Thymus (tissue), 11 donors: ENCODE results near the gene BRD3OS. TPM values are rescaled to one million over a fixed set of nuclear protein-coding genes. Genes with fewer than 3 reads are reported as not detected.
A peak's percentile ranks its signal among the peaks of the same experiment; 100 is the strongest.
"Not testable (repeated sequence)": the region's sequence is repeated elsewhere in the genome, so short reads cannot be mapped to it uniquely, and the experiment has no call there.

Source experiments
- DNase-seq, 9 donors: peaks; one replicate each; pipeline ENCODE4 v3.0.0-alpha.2; 2013; ENCODE audit warnings: low spot score in 9 of 9, low read depth in 6 of 9, missing footprints in 1 of 9
- H3K27ac ChIP-seq, 2 donors: one replicate each; pipeline ENCODE4 v1.5.1; 2013; ENCODE audit warnings: control low read depth in 1 of 2, low read depth in 1 of 2, low read length in 1 of 2, mild to moderate bottlenecking in 1 of 2, moderate library complexity in 1 of 2
- H3K27me3 ChIP-seq, 2 donors: one replicate each; pipeline ENCODE4 v1.5.1; 2013; ENCODE audit warnings: low read length in 1 of 2; ENCODE audit not compliant: control insufficient read depth in 2 of 2, insufficient read depth in 1 of 2
- H3K36me3 ChIP-seq, 2 donors: one replicate each; pipeline ENCODE4 v1.5.1; 2013; ENCODE audit warnings: low read length in 1 of 2, mild to moderate bottlenecking in 1 of 2, moderate library complexity in 1 of 2; ENCODE audit not compliant: control insufficient read depth in 2 of 2, insufficient read depth in 2 of 2
- H3K4me1 ChIP-seq, 2 donors: one replicate each; pipeline ENCODE4 v1.5.1; 2013; ENCODE audit warnings: low read length in 2 of 2; ENCODE audit not compliant: control insufficient read depth in 2 of 2, insufficient read depth in 2 of 2
- H3K4me3 ChIP-seq, 2 donors: one replicate each; pipeline ENCODE4 v1.5.1; 2013; ENCODE audit warnings: low read length in 2 of 2, control low read depth in 1 of 2, mild to moderate bottlenecking in 1 of 2
- H3K9me3 ChIP-seq, 2 donors: one replicate each; pipeline ENCODE4 v1.5.1; 2013; ENCODE audit warnings: low read length in 1 of 2, mild to moderate bottlenecking in 1 of 2; ENCODE audit not compliant: control insufficient read depth in 2 of 2, insufficient read depth in 1 of 2
- WGBS: extraction: QIAGEN DNeasy Blood & Tissue Kit; methylation state at CpG from one replicate; pipeline ENCODE4 v1.1.7; 2013; 5-methylcytosine and 5-hydroxymethylcytosine counted together
- polyA plus RNA-seq: library from polyadenylated mRNA; stranded (reverse); fragments of 200-250 nt; gene quantifications from one replicate; pipeline ENCODE4 v1.2.3, GENCODE V29; 2013
- total RNA-seq: library from RNA; stranded (reverse); fragments of 120-200 nt; gene quantifications from one replicate; pipeline ENCODE4 v1.2.4, GENCODE V29; 2013
- donor health status: healthy.

Gene BRD3OS
- total and polyA plus RNA-seq, 2 donors: 9.9 to 12.4 TPM

DNA sequence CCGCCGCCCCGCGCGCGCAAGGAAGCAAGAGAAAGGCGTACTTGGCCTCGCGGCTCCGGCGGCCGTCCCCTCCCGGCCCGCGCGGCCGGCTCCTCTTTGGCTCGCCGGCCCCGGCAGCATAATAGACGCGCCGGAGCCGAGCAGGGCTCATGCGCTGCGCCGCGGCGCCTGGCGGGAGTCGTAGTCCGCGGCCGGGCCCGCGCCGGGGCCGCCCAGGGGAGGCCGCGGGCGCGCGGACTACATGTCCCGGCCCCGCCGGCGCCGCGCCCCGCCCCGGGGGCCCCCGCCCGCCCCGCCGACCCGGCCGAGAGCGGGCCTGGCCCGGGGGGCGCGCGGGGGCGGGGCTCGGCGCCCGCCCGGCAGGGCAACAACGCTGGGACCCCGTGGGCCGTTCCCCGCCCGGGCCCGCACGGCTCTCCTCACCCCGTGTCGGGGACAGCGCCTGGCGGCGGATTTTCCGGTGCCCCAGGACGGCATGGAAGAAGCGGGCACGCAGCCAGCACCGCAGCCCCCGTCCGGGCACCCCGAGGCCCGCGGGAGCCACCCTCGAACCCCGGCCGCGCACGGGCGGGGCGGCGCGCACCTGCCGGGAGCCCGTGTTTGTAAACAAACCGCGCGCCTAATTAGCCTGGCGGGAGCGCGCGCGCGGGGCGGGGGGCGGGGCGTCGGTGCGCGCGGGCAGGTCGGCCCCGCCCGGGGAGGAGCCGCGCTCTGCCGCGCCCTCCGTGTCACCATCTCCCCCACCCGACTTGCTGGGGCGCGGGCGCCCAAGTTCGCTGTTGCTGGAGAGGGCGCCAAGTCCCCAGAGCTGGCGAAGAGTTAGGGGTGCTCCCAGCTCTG, 42.8 kb downstream of the BRD3OS start, which contains the start of gene BRD3:
TSS of gene BRD3 (minus strand) at position 123 of the 840 bp plus-strand sequence. CDS start 14,549 bp downstream, outside the sequence.
- WGBS: under 1% methylated on average over 125 of the region's 131 CpGs
- peaks cover 0 to 27% of the 10 kb centered on the region in 2 donors for H3K27me3 ChIP-seq
- peaks cover 0 to 4% of the 10 kb centered on the region in 2 donors for H3K9me3 ChIP-seq
- DNase-seq: peak; percentile 58 to 93 (median 82)
- no peaks in the 10 kb centered on the region for H3K36me3 ChIP-seq
- peak within 1 kb of the TSS; percentile 77 to 92 for H3K4me3 ChIP-seq
- H3K4me1 ChIP-seq: peaks cover 7 to 21% of the 10 kb centered on the region in 2 donors
- H3K27ac ChIP-seq: peak within 1 kb of the TSS; percentile 93 to 98

DNA sequence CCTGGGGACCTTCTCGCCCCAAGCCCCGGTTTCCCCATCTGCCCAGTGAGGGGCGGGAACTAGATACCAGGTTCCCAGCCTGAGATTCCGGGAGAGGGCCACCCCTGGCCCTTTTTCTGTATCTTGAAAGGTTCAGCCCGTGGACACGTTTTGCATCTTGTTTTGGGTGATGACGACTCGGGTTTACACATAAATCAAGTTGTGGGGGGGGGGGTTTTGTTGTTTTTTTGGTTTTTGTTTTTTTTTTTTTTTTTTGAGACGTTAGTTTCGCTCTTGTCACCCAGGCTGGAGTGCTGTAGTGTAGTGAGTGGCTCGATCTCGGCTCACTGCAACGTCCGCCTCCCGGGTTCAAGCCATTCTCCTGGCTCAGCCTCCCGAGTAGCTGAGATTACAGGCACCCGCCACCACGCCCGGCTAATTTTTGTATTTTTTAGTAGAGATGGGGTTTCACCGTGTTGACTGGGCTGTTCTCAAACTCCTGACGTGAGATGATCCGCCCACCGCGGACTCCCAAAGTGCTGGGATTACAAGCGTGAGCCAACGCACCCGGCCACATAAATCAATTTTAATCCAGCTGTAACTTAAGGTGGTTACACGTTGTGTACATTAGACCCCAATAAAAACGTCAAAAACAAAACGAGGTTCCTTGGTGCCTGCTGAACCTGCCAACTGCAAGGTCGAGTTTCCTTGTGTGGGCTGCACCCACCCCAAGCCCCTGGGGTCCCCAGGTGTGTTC, 43.6 kb downstream of the BRD3OS start:
- peaks cover 0 to 27% of the 10 kb centered on the region in 2 donors for H3K27me3 ChIP-seq
- peaks cover 7 to 21% of the 10 kb centered on the region in 2 donors for H3K4me1 ChIP-seq
- H3K27ac ChIP-seq: peak overlapping the region; percentile 87 to 98
- WGBS: 24% methylated on average over 31 of the region's 31 CpGs
- H3K36me3 ChIP-seq: no peaks in the 10 kb centered on the region
- H3K4me3 ChIP-seq: peak overlapping the region; percentile 58 to 92
- H3K9me3 ChIP-seq: peaks cover 0 to 4% of the 10 kb centered on the region in 2 donors
- DNase-seq: no peak

DNA sequence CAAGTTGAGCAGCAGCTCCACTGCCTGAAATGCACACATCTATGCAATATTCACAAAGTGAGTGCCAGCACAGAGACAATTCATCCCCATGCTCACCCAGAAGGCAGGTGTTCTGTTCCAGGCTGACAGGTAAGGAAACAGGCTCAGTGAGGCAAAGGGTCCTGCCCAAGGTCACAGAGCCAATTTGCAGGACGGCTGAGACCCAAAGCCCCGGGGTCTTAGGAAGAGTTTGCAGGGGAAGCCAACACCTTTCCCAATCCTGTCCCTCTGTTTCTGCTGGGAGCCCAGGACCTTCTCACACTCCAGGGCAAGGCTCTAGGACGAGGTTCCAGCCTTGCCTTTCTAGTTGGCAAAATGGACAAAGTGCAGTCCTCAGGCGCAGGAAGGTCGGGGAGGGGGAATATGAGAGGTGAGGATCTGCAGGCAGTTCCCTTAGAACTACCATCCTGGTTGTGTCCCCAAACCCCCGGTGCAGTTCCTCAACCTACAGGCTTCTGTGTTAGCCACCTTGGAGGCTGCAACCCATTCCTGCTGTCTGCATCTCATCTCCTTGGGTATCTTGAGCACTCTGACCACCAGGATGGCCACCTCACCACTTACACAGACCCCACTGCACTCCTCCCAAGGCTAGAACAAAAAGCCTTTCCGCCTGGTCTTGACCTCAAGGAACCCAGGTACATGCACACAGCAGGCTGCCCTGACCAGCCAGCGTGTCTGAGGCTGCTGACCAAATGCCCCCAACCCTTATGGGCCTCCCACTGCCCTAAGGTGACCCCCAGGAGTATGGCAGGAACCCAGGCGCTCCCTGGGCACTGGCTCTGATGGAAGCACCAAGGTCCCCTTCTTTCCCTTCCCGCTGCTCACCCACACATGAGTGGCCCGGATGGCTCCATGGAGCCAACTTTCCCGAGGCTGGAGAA, 44.5 kb downstream of the BRD3OS start:
- no peak for DNase-seq
- 82% methylated on average over 12 of the region's 12 CpGs for WGBS
- H3K36me3 ChIP-seq: no peaks in the 10 kb centered on the region

DNA sequence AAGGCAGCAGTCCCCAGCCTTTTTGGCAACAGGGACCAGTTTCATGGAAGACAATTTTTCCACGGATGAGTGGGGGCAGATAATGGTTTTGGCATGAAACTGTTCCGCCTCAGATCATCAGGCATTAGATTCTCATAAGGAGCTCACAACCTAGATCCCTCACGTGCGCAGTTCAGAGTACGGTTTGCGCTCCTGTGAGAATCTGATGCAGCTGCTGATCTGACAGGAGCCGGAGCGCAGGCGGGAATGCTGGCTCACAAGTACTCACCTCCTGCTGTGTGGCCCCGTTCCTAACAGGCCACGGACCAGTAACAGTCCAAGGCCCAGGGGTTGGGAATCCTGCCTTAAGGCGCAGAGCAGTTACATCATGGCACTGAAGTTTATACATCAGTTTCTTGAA, 45.9 kb downstream of the BRD3OS start:
- H3K4me1 ChIP-seq: peaks cover under 1 to 11% of the 10 kb centered on the region in 2 donors
- no peak overlapping the region for H3K4me3 ChIP-seq
- H3K27ac ChIP-seq: no peak overlapping the region
- peaks cover 0 to 27% of the 10 kb centered on the region in 2 donors for H3K27me3 ChIP-seq
- 98% methylated on average over 12 of the region's 12 CpGs for WGBS
- H3K36me3 ChIP-seq: no peaks in the 10 kb centered on the region
- H3K9me3 ChIP-seq: peaks cover 0 to 4% of the 10 kb centered on the region in 2 donors
- no peak for DNase-seq

More for the DNA sequence above, 44.5 kb downstream of the BRD3OS start:
- no peak overlapping the region for H3K27ac ChIP-seq
- peaks cover 0 to 4% of the 10 kb centered on the region in 2 donors for H3K9me3 ChIP-seq
- no peak overlapping the region for H3K4me3 ChIP-seq
- peaks cover 0 to 27% of the 10 kb centered on the region in 2 donors for H3K27me3 ChIP-seq
- peaks cover 7 to 21% of the 10 kb centered on the region in 2 donors for H3K4me1 ChIP-seq

DNA sequence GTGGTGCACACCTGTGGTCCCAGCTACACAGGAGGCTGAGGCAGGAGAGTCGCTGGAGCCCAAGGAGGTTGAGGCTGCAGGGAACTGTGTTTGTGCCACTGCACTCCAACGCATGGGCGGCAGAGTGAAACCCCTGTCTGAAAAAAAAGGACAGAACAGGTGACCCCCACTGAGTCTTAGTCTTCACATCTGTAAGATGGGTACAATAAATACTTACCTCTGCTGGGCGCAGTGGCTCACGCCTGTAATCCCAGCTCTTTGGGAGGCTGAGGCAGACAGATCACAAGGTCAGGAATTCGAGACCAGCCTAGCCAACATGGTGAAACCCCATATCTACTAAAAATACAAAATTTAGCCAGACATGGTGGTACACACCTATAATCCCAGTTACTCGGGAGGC, 47.4 kb downstream of the BRD3OS start:
- DNase-seq, H3K4me1 ChIP-seq, H3K9me3 ChIP-seq, H3K27ac ChIP-seq, H3K36me3 ChIP-seq, H3K4me3 ChIP-seq: not testable (repeated sequence)
- peaks cover 0 to 27% of the 10 kb centered on the region in 2 donors for H3K27me3 ChIP-seq
- WGBS: 89% methylated on average over 7 of the region's 7 CpGs

DNA sequence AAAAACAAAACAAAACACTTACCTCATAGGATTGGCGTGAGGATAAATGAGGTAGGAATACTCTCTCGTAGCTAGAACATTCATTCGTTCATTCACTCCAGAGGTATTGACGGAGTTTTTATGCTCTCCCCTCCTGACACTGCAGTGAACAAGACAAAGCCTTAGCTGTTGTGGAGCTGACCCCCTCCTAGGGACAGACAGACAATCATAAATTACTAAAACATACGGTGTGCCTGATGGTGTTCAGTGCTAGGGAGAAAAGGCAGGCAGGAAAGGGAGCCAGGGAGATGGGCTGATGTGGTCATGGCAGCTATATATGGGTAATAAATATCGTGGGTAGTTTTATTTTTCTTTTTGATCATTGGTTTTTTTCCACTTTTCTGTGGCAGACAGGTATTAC, 48.2 kb downstream of the BRD3OS start:
- Histone ChIP-seq H3K9me3 (peaks cover 0 to 9% of the 10 kb centered on the region in 2 donors), H3K27me3 (peaks cover 0 to 27% of the 10 kb centered on the region in 2 donors), H3K27ac (no peak overlapping the region), H3K4me3 (no peak overlapping the region), H3K4me1 (peaks cover 0 to 9% of the 10 kb centered on the region in 2 donors), H3K36me3 (no peaks in the 10 kb centered on the region)
- 88% methylated on average over 6 of the region's 6 CpGs for WGBS
- no peak for DNase-seq

DNA sequence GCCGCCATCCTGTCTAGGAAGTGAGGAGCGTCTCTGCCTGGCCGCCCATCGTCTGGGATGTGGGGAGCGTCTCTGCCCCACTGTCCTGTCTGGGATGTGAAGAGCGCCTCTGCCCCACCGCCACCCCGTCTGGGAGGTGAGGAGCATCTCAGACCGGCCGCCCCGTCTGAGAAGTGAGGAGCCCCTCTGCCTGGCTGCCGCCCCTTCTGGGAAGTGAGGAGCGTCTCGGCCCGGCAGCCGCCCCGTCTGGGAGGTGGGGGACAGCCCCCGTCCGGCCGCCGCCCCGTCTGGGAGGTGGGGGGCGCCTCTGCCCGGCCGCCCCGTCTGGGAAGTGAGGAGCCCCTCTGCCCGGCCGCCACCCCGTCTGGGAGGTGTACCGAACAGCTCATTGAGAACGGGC, 50.4 kb downstream of the BRD3OS start:
- 87% methylated on average over 31 of the region's 31 CpGs for WGBS
- not testable (repeated sequence) for H3K36me3 ChIP-seq, H3K27ac ChIP-seq, H3K4me1 ChIP-seq, H3K4me3 ChIP-seq, H3K27me3 ChIP-seq, DNase-seq
- H3K9me3 ChIP-seq: peaks cover 0 to 11% of the 10 kb centered on the region in 2 donors

DNA sequence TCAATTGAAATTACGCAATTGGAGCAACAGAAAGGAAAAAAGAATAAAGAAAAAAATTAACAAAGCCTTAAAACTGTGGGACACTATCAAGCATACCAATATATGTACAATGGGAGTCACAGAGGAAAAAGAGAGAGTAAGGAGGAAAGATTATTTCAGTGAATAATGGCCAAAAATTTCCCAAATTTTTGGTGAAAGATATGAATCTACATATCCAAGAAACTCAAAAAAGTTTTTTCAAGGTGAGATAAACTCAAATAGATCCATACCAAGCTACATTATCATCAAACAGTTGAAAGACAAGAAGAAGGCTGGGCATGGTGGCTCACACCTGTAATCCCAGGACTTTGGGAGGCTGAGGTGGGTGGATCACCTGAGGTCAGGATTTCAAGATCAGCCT, 51.4 kb downstream of the BRD3OS start:
- WGBS: 0% methylated on average over 1 of the region's 1 CpG

More for the DNA sequence above, 51.4 kb downstream of the BRD3OS start:
- H3K4me3 ChIP-seq: no peak overlapping the region
- DNase-seq: no peak
- H3K36me3 ChIP-seq: no peaks in the 10 kb centered on the region
- H3K4me1 ChIP-seq: no peaks in the 10 kb centered on the region
- H3K27me3 ChIP-seq: peaks cover 0 to 3% of the 10 kb centered on the region in 2 donors
- no peak overlapping the region for H3K27ac ChIP-seq
- H3K9me3 ChIP-seq: peaks cover 0 to 7% of the 10 kb centered on the region in 2 donors
